Adrenal gland (tissue), 12 donors: Measurements from ENCODE around the gene PIK3R1. TPM values are rescaled to one million over a fixed set of nuclear protein-coding genes. Genes with fewer than 3 reads are reported as not detected.

Experiments used
- DNase-seq, 7 donors: peaks; one replicate each; pipeline ENCODE4 v3.0.0-alpha.2; 2019 to 2020
- H3K27ac ChIP-seq, 5 donors: fragments of 200-600 bp; sonication (generic) in 4 of 5; 1 replicate in 3 of 5; 2 replicates in 2 of 5; pipeline versions ENCODE4 v1.5.1 to v1.8.0; 2016 to 2020; ENCODE audit warnings: mild to moderate bottlenecking in 1 of 5
- H3K27me3 ChIP-seq: fragments of 200-600 bp; 2 replicates; pipeline ENCODE4 v1.8.0; 2021
- H3K36me3 ChIP-seq, 2 donors: fragments of 200-600 bp; replicated peaks in 1 of 2; 1 replicate in 1 of 2; 2 replicates in 1 of 2; pipeline versions ENCODE4 v1.5.1 to v1.8.0; 2018 to 2022
- H3K4me1 ChIP-seq, 2 donors: fragments of 200-600 bp; replicated peaks in 1 of 2; 1 replicate in 1 of 2; 2 replicates in 1 of 2; pipeline versions ENCODE4 v1.5.1 to v1.8.0; 2018 to 2021
- H3K4me3 ChIP-seq, 4 donors: fragments of 200-600 bp; sonication (generic) in 3 of 4; one replicate each; pipeline ENCODE4 v1.5.1; 2016 to 2018
- H3K9me3 ChIP-seq, 3 donors: fragments of 200-600 bp; sonication (generic) in 1 of 3; replicated peaks in 1 of 3; 1 replicate in 2 of 3; 2 replicates in 1 of 3; pipeline versions ENCODE4 v1.5.1 to v1.8.0; 2016 to 2021
- POLR2A ChIP-seq, 2 donors: fragments of 450-650 bp; IDR thresholded peaks; one replicate each; pipeline ENCODE4 v1.6.1; 2017; ENCODE audit warnings: antibody characterized with exemption in 2 of 2, mild to moderate bottlenecking in 2 of 2, moderate library complexity in 1 of 2
- WGBS, 4 donors: extraction: QIAGEN DNeasy Blood & Tissue Kit in 2 of 4; methylation state at CpG; one replicate each; pipeline versions ENCODE4 v1.1.5 to v1.1.7; 2013 to 2017; 5-methylcytosine and 5-hydroxymethylcytosine counted together
- intact Hi-C, 2 donors: fragments of 100-400 bp; cut with DNase I; formaldehyde crosslinking; loops; one replicate each; pipeline versions ENCODE4 v1.14.1 to v1.15.0; 2022 to 2023
- polyA plus RNA-seq, 3 donors: library from polyadenylated mRNA; stranded (reverse); fragments of 200-250 nt in 2 of 3; fragments of 350-450 nt in 1 of 3; fragmentation: Illumina TruSeq in 1 of 3; extraction: RNeasy Lipid Tissue Mini Kit (QIAGEN cat#74804) in 1 of 3; gene quantifications; one replicate each; pipeline ENCODE4 v1.2.3, GENCODE V29; 2013 to 2014
- total RNA-seq, 9 donors: library from RNA; depleted of rRNA in 4 of 9; stranded (reverse); fragments of >200 nt in 4 of 9; fragments of 120-200 nt in 1 of 9; fragmentation: NEBNext Ultra II Directional in 1 of 9; extraction: Animal tissue kit (Norgen Biotek cat#: 25700) in 1 of 9; gene quantifications; one replicate each; pipeline versions ENCODE4 v1.1.0 to v1.2.4, GENCODE V29; 2013 to 2023
- TF ChIP-seq, protein P1 (sequence below), 6 experiments: fragments of 450-650 bp in 4 of 6; fragments of 200-600 bp in 2 of 6; sonication (generic) in 1 of 6; IDR thresholded peaks; 1 replicate in 5 of 6; 2 replicates in 1 of 6; pipeline versions ENCODE4 v1.5.1 to v1.8.0; 2016 to 2021; ENCODE audit warnings: antibody characterized with exemption in 6 of 6, mild to moderate bottlenecking in 2 of 6, moderate library complexity in 1 of 6
- donor health status: healthy with polysubstance abuse.
- donor health status: Bipolar disorder and iron deficiency.
- donor health status: DM: yes; HTN: yes; CAD: no.
- donor health status: DM: no; HTN: no; CAD: no.
- donor health status: DM: no; HTN: no; CAD: no.
- donor health status: DM: yes; HTN: yes; CAD: no.

The PIK3R1 gene
- total and polyA plus RNA-seq, 12 donors, result 4.9 to 110 (median 48.2) TPM

DNA sequence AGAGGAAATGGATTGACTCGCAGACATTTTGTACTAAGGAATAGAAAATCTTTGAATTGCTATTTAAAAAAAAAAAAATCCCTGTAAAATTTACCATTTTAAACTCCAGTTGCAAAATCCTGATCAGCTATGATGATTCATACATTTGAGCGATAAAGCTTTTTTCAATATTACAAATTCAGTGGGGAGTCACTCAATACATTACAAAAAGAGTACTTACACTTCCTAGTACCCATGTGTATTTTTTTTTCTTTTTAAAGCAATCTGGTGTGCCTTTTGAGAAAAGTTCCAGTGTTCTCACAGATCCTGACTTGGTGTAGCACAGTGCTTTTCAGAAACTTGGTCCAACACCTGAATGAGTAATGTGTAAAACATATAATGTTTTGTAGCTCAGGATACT is 54.3 kb downstream of the PIK3R1 start:
- Histone ChIP-seq H3K9me3 (no peaks in the 10 kb centered on the region), H3K36me3 (peaks cover 0 to 10% of the 10 kb centered on the region in 2 donors), H3K4me3 (no peak overlapping the region), H3K27me3 (no peaks in the 10 kb centered on the region), H3K4me1 (peaks cover 15 to 88% of the 10 kb centered on the region in 2 donors), H3K27ac (peak overlapping the region in 1 of 5 donors; percentile 36)
- no peak for DNase-seq
- WGBS, 4 donors, result 62 to 66% (median 64%) methylated on average over 2 of the region's 2 CpGs
- no peak for TF ChIP-seq POLR2A (IDR thresholded peaks at IDR 0.05)
- TF ChIP-seq, protein P1, sequence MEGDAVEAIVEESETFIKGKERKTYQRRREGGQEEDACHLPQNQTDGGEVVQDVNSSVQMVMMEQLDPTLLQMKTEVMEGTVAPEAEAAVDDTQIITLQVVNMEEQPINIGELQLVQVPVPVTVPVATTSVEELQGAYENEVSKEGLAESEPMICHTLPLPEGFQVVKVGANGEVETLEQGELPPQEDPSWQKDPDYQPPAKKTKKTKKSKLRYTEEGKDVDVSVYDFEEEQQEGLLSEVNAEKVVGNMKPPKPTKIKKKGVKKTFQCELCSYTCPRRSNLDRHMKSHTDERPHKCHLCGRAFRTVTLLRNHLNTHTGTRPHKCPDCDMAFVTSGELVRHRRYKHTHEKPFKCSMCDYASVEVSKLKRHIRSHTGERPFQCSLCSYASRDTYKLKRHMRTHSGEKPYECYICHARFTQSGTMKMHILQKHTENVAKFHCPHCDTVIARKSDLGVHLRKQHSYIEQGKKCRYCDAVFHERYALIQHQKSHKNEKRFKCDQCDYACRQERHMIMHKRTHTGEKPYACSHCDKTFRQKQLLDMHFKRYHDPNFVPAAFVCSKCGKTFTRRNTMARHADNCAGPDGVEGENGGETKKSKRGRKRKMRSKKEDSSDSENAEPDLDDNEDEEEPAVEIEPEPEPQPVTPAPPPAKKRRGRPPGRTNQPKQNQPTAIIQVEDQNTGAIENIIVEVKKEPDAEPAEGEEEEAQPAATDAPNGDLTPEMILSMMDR (IDR thresholded peaks at IDR 0.05), result no peak
- intact Hi-C loops, result no loop called here

DNA sequence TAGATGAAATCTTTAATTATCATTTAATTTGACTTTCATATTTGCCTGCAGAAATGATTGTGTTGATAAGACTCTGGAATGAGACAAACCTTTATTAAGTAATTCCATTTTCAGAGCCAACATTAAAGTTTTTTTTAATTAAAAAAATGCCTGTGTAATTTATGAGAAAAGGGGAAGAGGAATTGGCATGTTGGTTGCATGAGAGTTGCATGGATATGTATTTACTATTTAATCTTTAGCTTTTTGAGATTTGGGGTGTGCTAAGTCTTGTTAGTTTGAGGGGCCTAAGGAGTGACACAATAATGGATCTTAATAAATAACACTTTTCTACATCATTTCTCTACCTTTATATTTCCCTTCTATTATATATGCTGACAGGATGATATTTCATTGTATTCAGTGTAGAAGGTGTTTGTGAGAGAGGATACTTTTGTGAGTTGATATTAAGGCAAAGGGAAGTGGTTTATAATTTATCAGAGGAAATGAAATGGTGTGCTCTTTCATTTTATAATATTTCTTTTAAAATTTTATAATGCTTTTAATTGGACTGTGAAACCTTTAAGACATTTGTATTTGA is 54.9 kb downstream of the PIK3R1 start:
- intact Hi-C loops, result no loop called here
- H3K27ac ChIP-seq, result no peak overlapping the region
- H3K27me3 ChIP-seq, result no peaks in the 10 kb centered on the region
- H3K4me3 ChIP-seq, result no peak overlapping the region
- peaks cover 0 to 15% of the 10 kb centered on the region in 2 donors for H3K36me3 ChIP-seq
- no peak for DNase-seq
- H3K4me1 ChIP-seq, result peaks cover 12 to 84% of the 10 kb centered on the region in 2 donors
- no peaks in the 10 kb centered on the region for H3K9me3 ChIP-seq
- TF ChIP-seq, protein P1 (IDR thresholded peaks at IDR 0.05), result no peak
- no peak for TF ChIP-seq POLR2A (IDR thresholded peaks at IDR 0.05)

DNA sequence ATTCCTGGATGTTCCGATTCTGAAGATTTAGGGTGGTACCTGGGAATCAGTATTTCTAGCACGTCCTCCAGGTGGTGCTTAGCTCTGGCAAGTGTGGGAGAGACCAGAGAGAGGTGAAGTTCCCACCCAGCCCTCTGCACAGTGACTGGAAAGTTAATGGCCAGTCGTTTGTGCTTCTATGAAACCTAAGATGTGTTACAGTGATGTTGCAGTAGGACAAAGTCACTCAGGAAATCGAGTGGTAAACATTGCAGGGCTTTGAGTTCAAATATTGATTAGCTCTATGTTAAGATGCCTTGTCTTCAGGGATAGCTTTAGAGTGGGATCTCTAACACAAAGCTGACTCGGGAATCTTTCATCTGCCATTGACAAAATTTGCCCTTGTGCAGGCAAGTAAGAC is 55.6 kb downstream of the PIK3R1 start:
- no peak overlapping the region for H3K27ac ChIP-seq
- peaks cover 9 to 78% of the 10 kb centered on the region in 2 donors for H3K4me1 ChIP-seq
- no peak overlapping the region for H3K4me3 ChIP-seq
- no peaks in the 10 kb centered on the region for H3K9me3 ChIP-seq
- peaks cover 0 to 15% of the 10 kb centered on the region in 2 donors for H3K36me3 ChIP-seq
- H3K27me3 ChIP-seq, result no peaks in the 10 kb centered on the region
- WGBS, 4 donors, result 68 to 80% (median 76%) methylated on average over 5 of the region's 5 CpGs
- TF ChIP-seq, protein P1 (IDR thresholded peaks at IDR 0.05), result no peak
- TF ChIP-seq POLR2A (IDR thresholded peaks at IDR 0.05), result no peak
- DNase-seq, result no peak
- intact Hi-C loops, result no loop called here

DNA sequence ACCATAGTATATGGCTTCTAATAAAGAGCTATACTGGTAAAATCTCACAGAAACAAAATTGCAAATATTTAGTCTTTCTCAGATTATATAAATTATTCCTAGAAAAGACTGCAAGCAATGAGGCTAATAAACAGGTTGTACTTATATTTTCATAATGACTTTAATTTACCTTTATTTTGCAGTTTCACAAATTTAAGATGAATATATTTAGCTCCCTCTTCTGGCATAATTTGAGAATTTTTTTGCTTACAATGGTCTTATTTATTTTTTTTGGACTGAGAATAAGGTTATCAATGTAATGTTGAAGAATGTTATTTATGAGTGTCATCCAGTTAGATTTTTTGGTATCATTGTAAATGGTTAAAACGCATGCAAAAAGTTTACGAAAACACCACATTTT is 56.7 kb downstream of the PIK3R1 start:
- intact Hi-C loops, result no loop called here
- Histone ChIP-seq H3K4me3 (no peak overlapping the region), H3K9me3 (no peaks in the 10 kb centered on the region), H3K4me1 (peaks cover 2 to 66% of the 10 kb centered on the region in 2 donors), H3K27ac (no peak overlapping the region), H3K36me3 (peaks cover 0 to 25% of the 10 kb centered on the region in 2 donors), H3K27me3 (no peaks in the 10 kb centered on the region)
- 44 to 58% (median 50%) methylated on average over 2 of the region's 2 CpGs for WGBS, 4 donors
- TF ChIP-seq, protein P1 (IDR thresholded peaks at IDR 0.05), result peak in 5 of 6 experiments; percentile 25 to 55 (median 45)
- no peak for TF ChIP-seq POLR2A (IDR thresholded peaks at IDR 0.05)
- DNase-seq, result no peak
